Small intestine (tissue), 7 donors: ENCODE results near the gene RBFOX1. TPM values are rescaled to one million over a fixed set of nuclear protein-coding genes. Genes with fewer than 3 reads are reported as not detected.

Source experiments
- DNase-seq, 2 donors: peaks; one replicate each; pipeline versions ENCODE4 v3.0.0 to v3.0.0-alpha.2; 2013
- FAIRE-seq: peaks from 2 replicates; lab custom pipeline; 2012; peaks lifted over from hg19 to GRCh38; lab: Jason Lieb, UNC
- H3K27ac ChIP-seq, 3 donors: one replicate each; pipeline ENCODE4 v1.5.1; 2013; ENCODE audit warnings: low read length in 2 of 3, mild to moderate bottlenecking in 2 of 3, control low read depth in 1 of 3, inconsistent platforms in 1 of 3, low read depth in 1 of 3, moderate library complexity in 1 of 3
- H3K27me3 ChIP-seq, 3 donors: one replicate each; pipeline ENCODE4 v1.6.1; 2013; ENCODE audit warnings: low read length in 3 of 3, inconsistent platforms in 1 of 3; ENCODE audit not compliant: control insufficient read depth in 3 of 3, insufficient read depth in 3 of 3
- H3K36me3 ChIP-seq, 3 donors: one replicate each; pipeline ENCODE4 v1.6.1; 2013; ENCODE audit warnings: low read length in 3 of 3, inconsistent platforms in 1 of 3, low read depth in 1 of 3, mild to moderate bottlenecking in 1 of 3, moderate library complexity in 1 of 3; ENCODE audit not compliant: control insufficient read depth in 3 of 3, insufficient read depth in 2 of 3
- H3K4me1 ChIP-seq, 3 donors: one replicate each; pipeline ENCODE4 v1.6.1; 2013; ENCODE audit warnings: low read length in 2 of 3, inconsistent platforms in 1 of 3, low read depth in 1 of 3, mild to moderate bottlenecking in 1 of 3, moderate library complexity in 1 of 3; ENCODE audit not compliant: control insufficient read depth in 3 of 3, insufficient read depth in 2 of 3
- H3K4me3 ChIP-seq, 3 donors: one replicate each; pipeline ENCODE4 v1.5.1; 2013; ENCODE audit warnings: low read length in 3 of 3, control low read depth in 1 of 3, inconsistent platforms in 1 of 3, low read depth in 1 of 3, mild to moderate bottlenecking in 1 of 3, moderate library complexity in 1 of 3
- H3K9me3 ChIP-seq, 2 donors: one replicate each; pipeline ENCODE4 v1.6.1; 2013; ENCODE audit warnings: low read depth in 1 of 2, low read length in 1 of 2; ENCODE audit not compliant: control insufficient read depth in 2 of 2, insufficient read depth in 1 of 2
- WGBS, 3 donors: extraction: QIAGEN DNeasy Blood & Tissue Kit; methylation state at CpG; one replicate each; pipeline ENCODE4 v1.1.7; 2013; 5-methylcytosine and 5-hydroxymethylcytosine counted together
- polyA plus RNA-seq, 4 donors: library from polyadenylated mRNA; stranded (reverse) in 3 of 4; unstranded in 1 of 4; fragments of 200-250 nt in 3 of 4; fragments of 120-200 nt in 1 of 4; gene quantifications; one replicate each; pipeline versions ENCODE4 v1.2.1 to v1.2.3, GENCODE V29; 2013
- donor health status: healthy with polysubstance abuse.
- donor health status: control.
- donor health status: control.
- donor health status: Bipolar disorder and iron deficiency.
- donor health status: healthy.

The RBFOX1 gene
- polyA plus RNA-seq, 4 donors, result 0.30 to 0.87 (median 0.54) TPM; not detected in 1

DNA sequence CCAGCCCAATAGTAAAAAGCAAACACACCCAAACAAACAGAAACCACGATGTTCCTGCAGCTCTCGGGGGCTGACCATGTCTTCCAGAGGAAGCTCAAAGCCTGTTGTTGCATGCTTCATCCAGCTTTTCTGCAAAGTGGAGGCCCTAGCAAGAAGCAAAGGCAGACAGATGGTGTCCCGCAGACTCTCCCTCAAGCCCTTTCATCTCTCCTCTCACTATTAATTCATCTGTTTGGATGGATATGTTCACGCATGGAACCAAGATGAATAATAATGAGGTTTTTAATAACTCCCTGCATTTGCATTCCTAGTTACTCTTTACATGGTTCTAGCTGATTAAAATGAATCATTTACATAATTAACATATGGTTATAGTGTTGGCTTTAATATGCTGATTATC, 36.6 kb downstream of the RBFOX1 start:
- Histone ChIP-seq H3K9me3 (no peaks in the 10 kb centered on the region), H3K27me3 (no peaks in the 10 kb centered on the region), H3K4me1 (no peaks in the 10 kb centered on the region), H3K4me3 (no peak overlapping the region), H3K27ac (no peak overlapping the region), H3K36me3 (no peaks in the 10 kb centered on the region)
- FAIRE-seq (no peak), DNase-seq (no peak)
- 42 to 54% (median 44%) methylated on average over 4 of the region's 4 CpGs for WGBS, 3 donors

DNA sequence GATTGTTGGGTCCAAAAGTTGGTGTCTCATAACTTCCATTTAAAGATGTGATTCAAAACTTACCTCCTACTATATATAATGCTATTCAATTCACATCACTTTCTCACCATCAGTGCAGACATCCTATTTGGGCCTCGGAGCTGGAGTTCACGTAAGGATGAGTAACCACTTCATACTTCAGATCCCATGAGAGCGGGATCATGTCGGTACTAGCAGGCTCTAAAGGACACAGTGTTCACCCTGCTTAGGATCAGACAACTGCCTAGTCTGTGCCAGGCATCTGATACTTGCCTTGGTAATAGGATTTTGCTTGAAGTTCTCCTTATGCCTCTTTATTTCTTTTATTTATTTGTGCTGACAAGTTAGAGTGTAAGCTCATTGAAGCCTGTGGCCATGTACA, 39.5 kb downstream of the RBFOX1 start:
- no peak overlapping the region for H3K27ac ChIP-seq
- H3K4me1 ChIP-seq, result no peaks in the 10 kb centered on the region
- H3K4me3 ChIP-seq, result no peak overlapping the region
- FAIRE-seq, result no peak
- no peaks in the 10 kb centered on the region for H3K27me3 ChIP-seq
- 88 to 91% (median 89%) methylated on average over 4 of the region's 4 CpGs for WGBS, 3 donors
- no peak for DNase-seq
- no peaks in the 10 kb centered on the region for H3K36me3 ChIP-seq
- no peaks in the 10 kb centered on the region for H3K9me3 ChIP-seq

DNA sequence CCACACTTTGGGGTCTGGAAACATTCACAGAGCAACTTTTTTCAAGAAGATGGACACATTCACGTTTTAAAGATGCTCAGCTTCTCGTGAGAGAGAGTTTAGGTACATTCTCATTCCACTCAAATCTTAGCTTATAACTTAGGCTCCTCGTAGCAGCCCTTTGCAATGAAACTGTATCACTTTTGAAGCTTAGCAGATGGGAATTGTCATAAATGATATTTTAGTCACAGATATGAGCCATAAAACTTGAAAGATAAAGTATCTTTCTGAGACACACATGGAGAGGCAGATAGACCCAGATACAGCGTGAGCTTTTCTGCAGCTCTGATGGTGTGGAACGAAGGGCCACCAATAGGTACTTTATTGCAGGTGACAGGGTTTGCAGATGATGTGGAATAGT, 41.1 kb downstream of the RBFOX1 start:
- Histone ChIP-seq H3K4me1 (no peaks in the 10 kb centered on the region), H3K4me3 (no peak overlapping the region), H3K27me3 (no peaks in the 10 kb centered on the region), H3K36me3 (no peaks in the 10 kb centered on the region), H3K9me3 (no peaks in the 10 kb centered on the region), H3K27ac (no peak overlapping the region)
- FAIRE-seq (no peak), DNase-seq (no peak)
- 58 to 71% (median 67%) methylated on average over 5 of the region's 5 CpGs for whole genome bisulfite sequencing, 3 donors

DNA sequence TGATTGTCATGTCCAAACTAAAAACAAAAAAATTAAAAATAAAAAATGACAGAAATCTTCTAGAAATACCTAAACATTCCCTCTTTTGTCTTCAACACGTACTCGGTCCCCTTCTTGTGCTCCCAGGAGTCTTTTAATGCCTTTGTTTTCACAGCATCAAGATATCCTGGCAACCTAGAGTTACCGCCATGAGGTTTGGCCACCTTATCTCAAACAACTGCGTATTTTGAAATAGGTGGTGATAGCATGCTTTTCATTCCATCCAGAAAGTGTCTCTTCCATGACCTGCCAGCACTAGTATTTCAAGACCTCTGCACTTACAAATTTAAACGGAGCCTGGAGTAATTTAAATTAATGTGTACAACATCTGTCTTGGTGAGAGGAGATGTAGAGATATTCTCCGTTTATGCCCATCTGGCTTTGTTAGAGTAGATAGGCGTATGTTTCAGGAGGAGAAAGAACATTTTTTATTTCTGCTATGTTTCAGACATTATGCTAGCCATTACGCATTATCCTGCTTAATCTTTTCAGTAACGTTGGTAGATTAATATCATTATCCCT, 42.0 kb downstream of the RBFOX1 start:
- H3K4me3 ChIP-seq, result no peak overlapping the region
- H3K36me3 ChIP-seq, result no peaks in the 10 kb centered on the region
- 55 to 61% (median 55%) methylated on average over 9 of the region's 9 CpGs for WGBS, 3 donors
- FAIRE-seq (no peak), DNase-seq (no peak)
- H3K27me3 ChIP-seq, result no peaks in the 10 kb centered on the region
- no peaks in the 10 kb centered on the region for H3K4me1 ChIP-seq
- H3K9me3 ChIP-seq, result no peaks in the 10 kb centered on the region
- no peak overlapping the region for H3K27ac ChIP-seq

DNA sequence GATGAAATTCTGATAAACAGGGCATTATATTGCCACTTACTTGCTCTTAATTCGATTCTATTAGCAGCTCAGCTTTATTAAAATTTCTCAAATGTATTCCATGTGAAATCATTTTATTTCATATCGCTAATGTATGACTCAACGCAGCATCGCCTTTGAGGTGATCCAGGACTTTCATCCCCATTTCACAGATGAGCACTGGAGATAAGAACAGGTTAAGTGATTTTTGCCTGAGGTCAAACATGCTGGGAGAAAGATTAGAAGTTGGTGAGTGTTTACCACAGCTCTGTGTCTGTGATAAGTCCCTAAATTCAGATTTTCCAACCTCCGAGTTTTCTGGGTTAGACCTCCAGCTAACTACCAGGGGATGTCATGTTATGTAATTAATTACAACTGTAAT, 43.6 kb downstream of the RBFOX1 start:
- FAIRE-seq (no peak), DNase-seq (no peak)
- no peaks in the 10 kb centered on the region for H3K27me3 ChIP-seq
- no peaks in the 10 kb centered on the region for H3K36me3 ChIP-seq
- whole genome bisulfite sequencing, 3 donors, result 61 to 75% (median 62%) methylated on average over 5 of the region's 5 CpGs
- H3K4me1 ChIP-seq, result no peaks in the 10 kb centered on the region
- H3K9me3 ChIP-seq, result no peaks in the 10 kb centered on the region
- no peak overlapping the region for H3K4me3 ChIP-seq
- H3K27ac ChIP-seq, result no peak overlapping the region

DNA sequence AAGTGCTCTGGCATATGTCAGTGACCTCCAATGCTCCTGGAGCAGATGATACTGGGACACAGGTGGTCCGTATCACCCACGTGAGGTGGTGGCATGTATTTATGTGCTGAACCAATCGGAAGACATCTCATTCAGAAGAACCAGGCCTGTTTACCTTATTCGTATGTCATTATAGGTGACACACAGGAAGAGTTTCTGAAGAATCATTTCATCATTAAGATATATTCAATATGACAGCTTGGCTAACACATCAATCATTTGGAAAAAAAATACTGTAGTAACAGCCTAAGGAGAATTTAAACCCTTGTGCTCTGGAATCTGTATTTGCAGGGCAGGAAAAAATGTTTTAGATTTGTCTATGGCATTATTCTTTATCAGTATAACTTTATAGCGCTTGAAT, 44.6 kb downstream of the RBFOX1 start:
- H3K9me3 ChIP-seq, result no peaks in the 10 kb centered on the region
- no peaks in the 10 kb centered on the region for H3K27me3 ChIP-seq
- 63 to 73% (median 72%) methylated on average over 5 of the region's 5 CpGs for WGBS, 3 donors
- H3K4me1 ChIP-seq, result no peaks in the 10 kb centered on the region
- H3K36me3 ChIP-seq, result no peaks in the 10 kb centered on the region
- DNase-seq (no peak), FAIRE-seq (no peak)
- no peak overlapping the region for H3K27ac ChIP-seq
- no peak overlapping the region for H3K4me3 ChIP-seq

DNA sequence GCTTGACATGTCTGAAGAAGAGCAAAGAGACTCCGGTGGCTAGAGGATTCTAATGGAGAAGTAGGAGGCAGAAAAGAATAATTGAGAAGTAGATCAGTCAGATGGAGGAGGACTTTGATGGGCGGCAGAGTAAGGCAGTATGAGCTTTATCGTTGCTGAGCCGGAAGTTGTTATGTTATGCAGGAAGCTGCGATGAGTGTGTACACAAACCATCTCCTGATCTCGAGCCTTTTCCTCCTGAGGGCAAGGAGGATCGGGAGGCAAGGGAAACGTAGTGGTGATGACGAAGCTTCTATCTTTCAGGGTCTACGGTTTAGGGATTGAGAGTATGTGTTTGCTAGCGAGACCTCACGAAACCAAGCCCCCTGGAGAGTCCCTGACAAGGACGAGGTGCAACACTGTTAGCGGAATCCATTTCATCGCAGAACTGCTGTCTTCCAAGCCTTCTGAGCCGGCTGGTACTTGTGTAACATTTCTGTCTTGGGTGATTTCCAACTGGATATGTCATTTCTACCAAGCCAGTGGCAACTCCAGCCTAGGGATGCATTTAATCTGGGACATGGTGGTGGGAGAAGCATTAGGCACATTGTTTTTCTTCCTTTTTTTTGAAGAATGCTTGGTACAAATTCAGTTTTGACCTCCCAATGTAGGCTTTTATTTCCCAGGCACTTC, 45.5 kb downstream of the RBFOX1 start:
- no peaks in the 10 kb centered on the region for H3K36me3 ChIP-seq
- FAIRE-seq, result no peak
- H3K27me3 ChIP-seq, result no peaks in the 10 kb centered on the region
- H3K9me3 ChIP-seq, result no peaks in the 10 kb centered on the region
- 80 to 81% (median 81%) methylated on average over 16 of the region's 16 CpGs for WGBS, 3 donors
- H3K4me3 ChIP-seq, result no peak overlapping the region
- no peak overlapping the region for H3K27ac ChIP-seq
- H3K4me1 ChIP-seq, result no peaks in the 10 kb centered on the region
- no peak for DNase-seq

DNA sequence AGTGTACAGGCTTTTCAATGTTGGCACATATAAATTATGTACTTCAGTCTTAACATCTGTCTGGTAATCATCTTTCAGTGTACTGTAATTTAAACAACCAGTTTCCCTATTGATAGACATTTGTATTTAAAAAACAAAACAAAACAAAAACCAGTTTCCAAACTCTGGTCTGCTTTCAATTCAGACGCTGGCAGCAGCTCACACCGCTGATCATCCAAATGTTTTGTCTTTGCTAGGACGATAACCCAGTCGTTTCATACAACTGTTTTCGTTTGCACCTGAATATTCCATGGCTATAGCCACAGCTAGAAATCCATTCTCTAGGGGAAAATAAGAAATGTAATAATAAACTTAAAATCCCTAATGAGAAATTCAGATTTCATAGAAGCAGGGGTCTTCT, 47.8 kb downstream of the RBFOX1 start:
- FAIRE-seq, result no peak
- H3K9me3 ChIP-seq, result no peaks in the 10 kb centered on the region
- no peak for DNase-seq
- no peaks in the 10 kb centered on the region for H3K36me3 ChIP-seq
- H3K4me1 ChIP-seq, result no peaks in the 10 kb centered on the region
- H3K27me3 ChIP-seq, result no peaks in the 10 kb centered on the region
- 59 to 80% (median 69%) methylated on average over 5 of the region's 5 CpGs for WGBS, 3 donors
- no peak overlapping the region for H3K27ac ChIP-seq
- H3K4me3 ChIP-seq, result no peak overlapping the region

DNA sequence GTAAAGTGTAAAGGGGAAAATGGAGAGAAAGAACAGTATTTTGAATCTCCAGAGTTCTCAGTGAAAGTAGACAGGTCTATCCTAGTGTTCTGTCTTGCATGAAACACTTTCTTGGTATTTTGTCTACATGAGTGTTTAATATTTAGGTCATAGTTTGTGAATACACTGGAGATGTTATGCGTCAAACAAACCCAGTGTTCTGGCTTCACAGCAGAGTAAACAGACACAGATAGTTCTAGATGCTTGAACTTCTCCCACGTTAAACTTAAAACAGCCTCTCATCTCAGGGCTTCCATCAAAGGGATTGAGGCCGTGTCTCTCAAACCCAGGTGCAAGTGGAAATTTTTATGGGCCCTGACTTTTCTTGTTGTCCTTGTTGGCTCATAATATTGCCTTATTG, 48.3 kb downstream of the RBFOX1 start:
- Histone ChIP-seq H3K4me3 (no peak overlapping the region), H3K36me3 (no peaks in the 10 kb centered on the region), H3K27ac (no peak overlapping the region), H3K9me3 (no peaks in the 10 kb centered on the region), H3K27me3 (no peaks in the 10 kb centered on the region), H3K4me1 (no peaks in the 10 kb centered on the region)
- DNase-seq (no peak), FAIRE-seq (no peak)
- 39 to 53% (median 41%) methylated on average over 3 of the region's 3 CpGs for WGBS, 3 donors
